Temporal lobe (tissue), 2 donors: ENCODE data around the gene LYPD8. TPM values are rescaled to one million over a fixed set of nuclear protein-coding genes. Genes with fewer than 3 reads are reported as not detected.

Experiments
- small RNA-seq: library from RNA; depleted of rRNA; stranded (forward); fragments of <200 nt; gene quantifications from one replicate; pipeline ENCODE3, GENCODE V24; 2014; ENCODE audit warnings: low replicate concordance
- total RNA-seq: library from RNA; depleted of rRNA; stranded (reverse); fragments of >200 nt; gene quantifications from one replicate; pipeline ENCODE4 v1.2.3, GENCODE V29; 2014

Gene LYPD8
- total RNA-seq, 1 donor from 2014 or later: not detected

Small RNAs within 50 kb of the gene (small RNA-seq; reads per million reads assigned to genes)
- not detected for gene AHCYP8

Other genes starting within 250 kb of the LYPD8 start
- not detected for gene OR2G6, start 247.7 kb downstream of the LYPD8 start, total RNA-seq
- gene OR2T29, start 193.0 kb downstream of the LYPD8 start, total RNA-seq: not detected
- not detected for gene OR2T34, start 181.0 kb downstream of the LYPD8 start, total RNA-seq
- gene OR2T10, start 158.1 kb downstream of the LYPD8 start, total RNA-seq: not detected
- gene OR2T11, start 120.7 kb downstream of the LYPD8 start, total RNA-seq: not detected
- not detected for gene OR2T35, start 110.5 kb downstream of the LYPD8 start, total RNA-seq
- gene OR2T27, start 100.2 kb downstream of the LYPD8 start, total RNA-seq: not detected
- not detected for gene OR14I1, start 53.0 kb downstream of the LYPD8 start, total RNA-seq
- 21.9 TPM for gene SH3BP5L, start 70.2 kb upstream of the LYPD8 start, total RNA-seq
- gene ZNF672, start 82.5 kb upstream of the LYPD8 start, total RNA-seq: 11.1 TPM
- gene ZNF692, start 103.3 kb upstream of the LYPD8 start, total RNA-seq: 18.9 TPM
- 10.1 TPM for gene PGBD2, start 150.5 kb upstream of the LYPD8 start, total RNA-seq